ENCODE measurements around the gene MAP1LC3B2. TPM values are rescaled to one million over a fixed set of nuclear protein-coding genes. Genes with fewer than 3 reads are reported as not detected.
A peak's percentile ranks its signal among the peaks of the same experiment; 100 is the strongest.

MAP1LC3B2 gene
- total RNA-seq, 1 experiment from 2014 or later = 1.9 TPM

- Histone ChIP-seq H3K27ac (ENCODE audit: low read length) (peak overlapping the region; percentile 41; the same call in 1 of the 2 replicates), H3K27me3 (ENCODE audit: control insufficient read depth, insufficient read depth, low read length) (no peaks in the 10 kb centered on the region), H3K9me3 (ENCODE audit: control insufficient read depth, insufficient read depth, low read depth, low read length) (no peaks in the 10 kb centered on the region), H3K4me1 (ENCODE audit: control insufficient read depth, insufficient read depth, low read length) (peaks cover 17% of the 10 kb centered on the region), H3K4me3 (ENCODE audit: low read depth in 2 of 2, low read length in 2 of 2) (no peak overlapping the region), H3K36me3 (ENCODE audit: control insufficient read depth, insufficient read depth, low read length) (no peaks in the 10 kb centered on the region)
- intact Hi-C loops (cut with micrococcal nuclease; ENCODE audit: unreplicated experiment) (loop anchor here (5.0 kb wide), 1 partner anchor 326 kb away; the partner anchor contains the start of gene MED13L), in situ Hi-C loops (cut with HindIII; ENCODE audit: low pct_unique_long_range_greater_than_20kb, low sequenced_read_pairs) (no loop called here)
- POLR2A ChIA-PET = no interaction called here
- TF ChIP-seq SIN3A (IDR thresholded peaks at IDR 0.05; ENCODE audit: borderline replicate concordance, insufficient read depth, low read depth, low read length) = no peak
- TF ChIP-seq CTCF (IDR thresholded peaks at IDR 0.05) = no peak
- TF ChIP-seq POLR2AphosphoS5 (IDR thresholded peaks at IDR 0.05; ENCODE audit: low read depth, low read length) = no peak
- TF ChIP-seq TCF7L2 (IDR thresholded peaks at IDR 0.05; ENCODE audit: low read depth, low read length) = no peak
- TF ChIP-seq REST (IDR thresholded peaks at IDR 0.05; ENCODE audit: insufficient read depth in 1 of 2, low read depth in 2 of 2, low read length in 1 of 2) = no peak
- no TSS peak for BruUV-seq (replicated peaks)
- no peak for DNase-seq (ENCODE audit: low read depth, low spot score)
- CTCF ChIA-PET = no interaction called here
- no peak for ATAC-seq
Measured at GRCh38 chr12:116603546-116604177, 44.5 kb downstream of the MAP1LC3B2 start.

GRCh38 chr12:116604178-116604895 is 45.2 kb downstream of the MAP1LC3B2 start:
- TF ChIP-seq CTCF (IDR thresholded peaks at IDR 0.05) (no peak), POLR2AphosphoS5 (IDR thresholded peaks at IDR 0.05; ENCODE audit: low read depth, low read length) (no peak), SIN3A (IDR thresholded peaks at IDR 0.05; ENCODE audit: borderline replicate concordance, insufficient read depth, low read depth, low read length) (no peak), TCF7L2 (IDR thresholded peaks at IDR 0.05; ENCODE audit: low read depth, low read length) (no peak), REST (IDR thresholded peaks at IDR 0.05; ENCODE audit: insufficient read depth in 1 of 2, low read depth in 2 of 2, low read length in 1 of 2) (no peak)
- BruUV-seq (replicated peaks) = no TSS peak
- ATAC-seq = no peak
- peak overlapping the region; percentile 41; the same call in 1 of the 2 replicates for H3K27ac ChIP-seq (ENCODE audit: low read length)
- H3K36me3 ChIP-seq (ENCODE audit: control insufficient read depth, insufficient read depth, low read length) = no peaks in the 10 kb centered on the region
- DNase-seq (ENCODE audit: low read depth, low spot score) = no peak
- ChIA-PET CTCF (no interaction called here), POLR2A (no interaction called here)
- intact Hi-C loops (cut with micrococcal nuclease; ENCODE audit: unreplicated experiment) = loop anchor here (5.0 kb wide), 1 partner anchor 327 kb away; the partner anchor contains the start of gene MED13L
- in situ Hi-C loops (cut with HindIII; ENCODE audit: low pct_unique_long_range_greater_than_20kb, low sequenced_read_pairs) = no loop called here
- no peak overlapping the region for H3K4me3 ChIP-seq (ENCODE audit: low read depth in 2 of 2, low read length in 2 of 2)
- no peaks in the 10 kb centered on the region for H3K27me3 ChIP-seq (ENCODE audit: control insufficient read depth, insufficient read depth, low read length)
- H3K9me3 ChIP-seq (ENCODE audit: control insufficient read depth, insufficient read depth, low read depth, low read length) = no peaks in the 10 kb centered on the region
- peaks cover 10% of the 10 kb centered on the region; the same call in 1 of the 2 replicates for H3K4me1 ChIP-seq (ENCODE audit: control insufficient read depth, insufficient read depth, low read length)
